Esophagus muscularis mucosa (tissue), 3 donors: ENCODE results near the gene TBC1D22A.

Experiments used
- CTCF ChIP-seq, 3 experiments: fragments of 200-600 bp in 2 of 3; fragments of 450-650 bp in 1 of 3; sonication (generic) in 2 of 3; IDR thresholded peaks; one replicate each; pipeline ENCODE4 v1.5.1; 2017 to 2019; ENCODE audit warnings: antibody characterized with exemption in 3 of 3, mild to moderate bottlenecking in 2 of 3, moderate library complexity in 1 of 3
- POLR2A ChIP-seq: fragments of 450-650 bp; IDR thresholded peaks from one replicate; pipeline ENCODE4 v1.6.1; 2017; ENCODE audit warnings: antibody characterized with exemption, moderate library complexity, mild to moderate bottlenecking, low read depth

GRCh38 chr22:47056361-47056760 is 293.9 kb downstream of the TBC1D22A start:
- TF ChIP-seq POLR2A: no peak
- no peak for TF ChIP-seq CTCF (IDR thresholded peaks at IDR 0.05)
